Measurements from ENCODE around the gene ROBO3. TPM values are rescaled to one million over a fixed set of nuclear protein-coding genes. Genes with fewer than 3 reads are reported as not detected.

ROBO3 gene
- total RNA-seq, 1 experiment from 2014 or later, result 1.3 TPM

DNA sequence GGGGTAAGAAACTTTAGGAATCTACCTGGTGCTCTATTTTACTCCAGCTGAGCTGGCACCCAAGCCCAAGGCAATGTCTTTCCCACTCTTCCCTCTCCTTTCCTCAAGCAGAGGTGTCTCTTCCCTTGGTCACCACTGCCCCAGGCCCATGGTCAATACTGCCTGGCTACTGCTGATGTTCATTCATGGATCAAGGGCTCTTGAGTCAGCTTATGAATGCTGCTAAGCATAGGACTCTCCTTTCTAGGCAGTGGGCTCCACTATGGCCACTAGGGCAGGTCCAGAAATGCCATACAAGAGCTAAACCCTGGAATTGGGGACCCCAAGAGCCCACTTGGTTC is 51.1 kb downstream of the ROBO3 start:
- H3K4me1 ChIP-seq (replicated peaks; ENCODE audit: insufficient read depth), result no peaks in the 10 kb centered on the region
- no peak for DNase-seq
- intact Hi-C loops (cut with micrococcal nuclease; ENCODE audit: unreplicated experiment), result no loop called here
- TF ChIP-seq, protein P1, sequence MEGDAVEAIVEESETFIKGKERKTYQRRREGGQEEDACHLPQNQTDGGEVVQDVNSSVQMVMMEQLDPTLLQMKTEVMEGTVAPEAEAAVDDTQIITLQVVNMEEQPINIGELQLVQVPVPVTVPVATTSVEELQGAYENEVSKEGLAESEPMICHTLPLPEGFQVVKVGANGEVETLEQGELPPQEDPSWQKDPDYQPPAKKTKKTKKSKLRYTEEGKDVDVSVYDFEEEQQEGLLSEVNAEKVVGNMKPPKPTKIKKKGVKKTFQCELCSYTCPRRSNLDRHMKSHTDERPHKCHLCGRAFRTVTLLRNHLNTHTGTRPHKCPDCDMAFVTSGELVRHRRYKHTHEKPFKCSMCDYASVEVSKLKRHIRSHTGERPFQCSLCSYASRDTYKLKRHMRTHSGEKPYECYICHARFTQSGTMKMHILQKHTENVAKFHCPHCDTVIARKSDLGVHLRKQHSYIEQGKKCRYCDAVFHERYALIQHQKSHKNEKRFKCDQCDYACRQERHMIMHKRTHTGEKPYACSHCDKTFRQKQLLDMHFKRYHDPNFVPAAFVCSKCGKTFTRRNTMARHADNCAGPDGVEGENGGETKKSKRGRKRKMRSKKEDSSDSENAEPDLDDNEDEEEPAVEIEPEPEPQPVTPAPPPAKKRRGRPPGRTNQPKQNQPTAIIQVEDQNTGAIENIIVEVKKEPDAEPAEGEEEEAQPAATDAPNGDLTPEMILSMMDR (conservative IDR thresholded peaks at IDR 0.05), result no peak
- TF ChIP-seq EZH2 (IDR thresholded peaks at IDR 0.05; ENCODE audit: low read depth), result no peak
- BruUV-seq (replicated peaks), result no TSS peak
- no peak overlapping the region for H3K4me2 ChIP-seq
- H3K36me3 ChIP-seq (ENCODE audit: low read depth), result no peaks in the 10 kb centered on the region
- H3K4me3 ChIP-seq, result no peak overlapping the region
- no peaks in the 10 kb centered on the region for H3F3A ChIP-seq (ENCODE audit: insufficient read depth, low read depth)
- no peaks in the 10 kb centered on the region for H3K27me3 ChIP-seq (ENCODE audit: insufficient read depth, low read depth)
- no peaks in the 10 kb centered on the region for H3K79me2 ChIP-seq (ENCODE audit: low read depth)
- no peaks in the 10 kb centered on the region for H3K9me3 ChIP-seq (ENCODE audit: insufficient read depth, low read depth)
- H3K27ac ChIP-seq, result no peak overlapping the region
- no peaks in the 10 kb centered on the region for H4K20me1 ChIP-seq (ENCODE audit: insufficient read depth)
- no peaks in the 10 kb centered on the region for H3K9me2 ChIP-seq (ENCODE audit: insufficient read depth)
- ChIA-PET CTCF (no interaction called here), POLR2A (ENCODE audit: unreplicated experiment) (no interaction called here)
- no peak overlapping the region for H2AFZ ChIP-seq

GRCh38 chr11:124917115-124917637 is 51.9 kb downstream of the ROBO3 start:
- H3K27ac ChIP-seq, result no peak overlapping the region
- peaks cover 7% of the 10 kb centered on the region; the same call in 1 of the 2 replicates for H3K27me3 ChIP-seq (ENCODE audit: insufficient read depth, low read depth)
- H3K4me1 ChIP-seq (replicated peaks; ENCODE audit: insufficient read depth), result no peaks in the 10 kb centered on the region
- no peak for DNase-seq
- TF ChIP-seq, protein P1 (conservative IDR thresholded peaks at IDR 0.05), result no peak
- TF ChIP-seq EZH2 (IDR thresholded peaks at IDR 0.05; ENCODE audit: low read depth), result no peak
- ChIA-PET POLR2A (ENCODE audit: unreplicated experiment) (no interaction called here), CTCF (no interaction called here)
- H3K9me3 ChIP-seq (ENCODE audit: insufficient read depth, low read depth), result no peaks in the 10 kb centered on the region
- no TSS peak for BruUV-seq (replicated peaks)
- no peaks in the 10 kb centered on the region for H3F3A ChIP-seq (ENCODE audit: insufficient read depth, low read depth)
- intact Hi-C loops (cut with micrococcal nuclease; ENCODE audit: unreplicated experiment), result no loop called here
- H4K20me1 ChIP-seq (ENCODE audit: insufficient read depth), result no peaks in the 10 kb centered on the region
- H3K4me3 ChIP-seq, result no peak overlapping the region
- no peaks in the 10 kb centered on the region for H3K9me2 ChIP-seq (ENCODE audit: insufficient read depth)
- H3K4me2 ChIP-seq, result no peak overlapping the region
- H3K79me2 ChIP-seq (ENCODE audit: low read depth), result no peaks in the 10 kb centered on the region
- H3K36me3 ChIP-seq (ENCODE audit: low read depth), result no peaks in the 10 kb centered on the region
- no peak overlapping the region for H2AFZ ChIP-seq

DNA sequence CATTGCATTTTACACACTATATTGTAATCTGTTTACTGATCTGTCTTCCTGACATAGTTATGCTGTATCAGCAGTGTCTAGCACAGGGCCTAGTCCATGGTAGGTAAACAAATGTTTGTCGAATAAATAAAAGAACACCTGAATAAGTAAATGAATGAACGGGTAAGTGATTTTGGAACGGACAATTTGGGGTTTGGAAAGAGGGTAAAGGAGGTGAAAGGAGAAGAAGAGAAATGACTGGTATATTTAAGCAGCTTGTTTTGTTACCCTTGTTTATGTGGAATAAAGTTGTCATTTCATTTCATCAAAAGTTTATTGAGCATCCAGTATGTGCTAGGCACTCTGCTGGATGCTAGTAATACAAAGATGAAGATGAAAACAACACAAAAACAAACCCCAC is 53.7 kb downstream of the ROBO3 start, which contains the start of gene HEPN1:
HEPN1 (plus strand) TSS at position 301 of the 400 bp plus-strand sequence.
- intact Hi-C loops (cut with micrococcal nuclease; ENCODE audit: unreplicated experiment), result no loop called here
- CTCF ChIA-PET, result no interaction called here

More for the DNA sequence above, 53.7 kb downstream of the ROBO3 start, which contains the start of gene HEPN1:
- Histone ChIP-seq H3K4me2 (no peak within 1 kb of the TSS), H2AFZ (no peak within 1 kb of the TSS), H3K9me3 (ENCODE audit: insufficient read depth, low read depth) (no peaks in the 10 kb centered on the region), H3K4me1 (replicated peaks; ENCODE audit: insufficient read depth) (no peaks in the 10 kb centered on the region), H3K9me2 (ENCODE audit: insufficient read depth) (no peaks in the 10 kb centered on the region), H3K27ac (no peak within 1 kb of the TSS), H3K79me2 (ENCODE audit: low read depth) (no peaks in the 10 kb centered on the region), H3F3A (ENCODE audit: insufficient read depth, low read depth) (no peaks in the 10 kb centered on the region), H3K27me3 (ENCODE audit: insufficient read depth, low read depth) (peaks cover 19% of the 10 kb centered on the region; the same call in 1 of the 2 replicates), H4K20me1 (ENCODE audit: insufficient read depth) (no peaks in the 10 kb centered on the region), H3K4me3 (no peak within 1 kb of the TSS), H3K36me3 (ENCODE audit: low read depth) (no peaks in the 10 kb centered on the region)
- TF ChIP-seq, protein P1 (conservative IDR thresholded peaks at IDR 0.05), result no peak
- no peak for TF ChIP-seq EZH2 (IDR thresholded peaks at IDR 0.05; ENCODE audit: low read depth)
- no TSS peak for BruUV-seq (replicated peaks)
- POLR2A ChIA-PET (ENCODE audit: unreplicated experiment), result no interaction called here
- DNase-seq, result no peak

All from PC-9 (cell line).